RPMI7951 (cell line): ENCODE results near the gene ROGDI. TPM values are rescaled to one million over a fixed set of nuclear protein-coding genes. Genes with fewer than 3 reads are reported as not detected.
"Not testable (repeated sequence)": the region's sequence is repeated elsewhere in the genome, so short reads cannot be mapped to it uniquely, and the experiment has no call there.

Source experiments
- DNase-seq: peaks from one replicate; pipeline ENCODE4 v3.0.0-alpha.2; 2012; ENCODE audit warnings: low read depth
- total RNA-seq: library from RNA; depleted of rRNA; stranded (reverse); fragments of >200 nt; shearing (Covaris generic); gene quantifications from 2 replicates; pipeline ENCODE4 v1.2.3, GENCODE V29; 2014

ROGDI gene
- total RNA-seq, 1 experiment from 2014 or later = 13.1 TPM

DNA sequence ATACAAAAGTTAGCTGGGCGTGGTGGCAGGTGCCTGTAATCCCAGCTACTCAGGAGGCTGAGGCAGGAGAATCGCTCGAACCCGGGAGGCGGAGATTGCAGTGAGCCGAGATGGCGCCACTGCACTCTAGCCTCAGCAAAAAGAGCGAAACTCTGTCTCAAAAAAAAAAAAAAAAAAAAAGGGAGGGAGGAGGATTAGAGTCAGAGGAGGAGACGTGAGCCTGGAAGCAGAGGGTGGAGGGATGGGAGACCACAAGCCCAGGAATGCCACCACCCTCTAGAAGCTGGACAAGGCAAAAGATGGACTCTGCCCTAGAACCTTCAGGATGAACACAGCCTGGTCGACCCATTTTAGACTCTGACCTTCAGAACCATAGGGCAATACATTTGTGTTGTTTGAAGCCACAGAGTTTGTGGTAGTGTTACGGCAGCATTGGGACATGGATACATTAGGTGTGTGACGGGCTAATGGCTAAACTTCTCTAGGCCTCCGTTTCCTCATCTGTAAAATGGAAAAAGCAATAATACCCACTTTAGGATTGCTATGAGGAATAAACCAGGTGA, 9.4 kb downstream of the ROGDI start:
- DNase-seq = no peak

DNA sequence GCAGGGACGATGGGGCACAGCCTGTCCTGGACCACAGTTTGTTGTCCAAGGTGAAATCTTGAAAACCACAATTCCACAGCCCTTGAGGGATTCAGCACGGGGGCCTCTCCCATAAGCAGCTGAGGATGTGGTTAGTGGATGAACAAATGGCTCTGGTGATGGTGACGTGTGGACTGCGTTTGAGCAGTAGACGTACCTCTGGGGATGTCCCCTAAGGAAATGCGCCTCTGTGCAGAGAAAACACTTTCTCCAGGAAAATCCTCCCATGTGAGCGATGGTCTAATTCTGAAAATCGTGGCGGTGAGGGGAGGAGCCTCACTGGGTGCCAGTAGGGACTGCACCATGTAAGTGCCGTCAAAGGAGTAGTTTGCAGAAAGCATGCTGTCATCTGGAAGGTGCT, 11.6 kb downstream of the ROGDI start:
- peak; percentile 54 for DNase-seq

DNA sequence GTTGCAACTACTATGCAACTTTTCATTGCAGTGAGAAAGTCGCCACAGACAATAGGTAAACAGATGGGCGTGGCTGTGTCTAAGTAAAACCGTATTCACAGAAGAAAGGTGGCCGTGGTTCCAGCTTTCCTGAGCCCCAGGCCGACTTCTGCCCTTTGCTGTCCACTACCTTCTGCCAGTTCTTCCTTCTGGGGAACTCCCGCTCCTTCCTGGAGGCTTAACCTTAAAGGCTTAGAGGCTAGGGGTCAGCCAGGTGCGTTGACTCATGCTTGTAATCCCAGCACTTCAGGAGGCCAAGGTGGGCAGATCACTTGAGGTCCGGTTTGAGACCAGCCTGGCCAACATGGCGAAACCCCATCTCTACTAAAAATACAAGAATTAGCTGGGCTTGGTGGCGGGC, 12.2 kb downstream of the ROGDI start:
- DNase-seq = no peak

DNA sequence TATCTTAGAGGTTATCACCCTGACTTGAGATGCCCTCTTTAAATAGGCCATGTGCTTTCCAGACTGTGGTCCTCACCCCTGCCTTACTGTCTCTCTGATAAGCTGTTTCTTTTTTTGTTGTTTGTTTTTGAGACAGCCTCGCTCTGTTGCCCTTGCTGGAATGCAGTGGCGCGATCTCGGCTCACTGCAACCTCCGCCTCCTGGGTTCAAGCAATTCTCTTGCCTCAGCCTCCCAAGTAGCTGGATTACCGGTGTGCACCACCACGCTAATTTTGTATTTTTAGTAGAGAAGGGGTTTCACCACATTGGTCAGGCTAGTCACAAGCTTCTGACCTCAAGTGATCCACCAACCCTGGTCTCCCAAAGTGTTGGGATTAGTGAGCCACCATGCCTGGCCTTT, 13.5 kb downstream of the ROGDI start:
- DNase-seq = no peak

DNA sequence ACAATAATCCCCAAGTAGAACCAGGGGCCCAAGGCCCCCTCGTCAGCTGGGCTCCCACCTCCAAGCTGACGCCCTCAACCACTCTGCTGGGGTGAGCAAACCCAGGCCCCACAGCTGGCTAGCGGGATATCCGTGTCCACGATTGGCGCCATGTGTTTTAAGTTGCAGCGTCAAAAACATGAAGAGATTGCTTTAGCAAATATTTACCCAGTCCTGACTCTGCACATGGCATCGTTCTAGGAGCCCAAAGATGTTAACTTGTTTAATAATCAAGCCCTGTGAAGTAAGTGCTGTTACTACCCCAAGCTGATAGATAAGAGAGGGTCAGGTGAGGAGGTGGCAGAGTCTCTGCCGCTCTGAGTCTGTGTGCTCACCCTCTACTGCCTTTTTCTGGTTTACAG, 13.9 kb downstream of the ROGDI start:
- DNase-seq = no peak

DNA sequence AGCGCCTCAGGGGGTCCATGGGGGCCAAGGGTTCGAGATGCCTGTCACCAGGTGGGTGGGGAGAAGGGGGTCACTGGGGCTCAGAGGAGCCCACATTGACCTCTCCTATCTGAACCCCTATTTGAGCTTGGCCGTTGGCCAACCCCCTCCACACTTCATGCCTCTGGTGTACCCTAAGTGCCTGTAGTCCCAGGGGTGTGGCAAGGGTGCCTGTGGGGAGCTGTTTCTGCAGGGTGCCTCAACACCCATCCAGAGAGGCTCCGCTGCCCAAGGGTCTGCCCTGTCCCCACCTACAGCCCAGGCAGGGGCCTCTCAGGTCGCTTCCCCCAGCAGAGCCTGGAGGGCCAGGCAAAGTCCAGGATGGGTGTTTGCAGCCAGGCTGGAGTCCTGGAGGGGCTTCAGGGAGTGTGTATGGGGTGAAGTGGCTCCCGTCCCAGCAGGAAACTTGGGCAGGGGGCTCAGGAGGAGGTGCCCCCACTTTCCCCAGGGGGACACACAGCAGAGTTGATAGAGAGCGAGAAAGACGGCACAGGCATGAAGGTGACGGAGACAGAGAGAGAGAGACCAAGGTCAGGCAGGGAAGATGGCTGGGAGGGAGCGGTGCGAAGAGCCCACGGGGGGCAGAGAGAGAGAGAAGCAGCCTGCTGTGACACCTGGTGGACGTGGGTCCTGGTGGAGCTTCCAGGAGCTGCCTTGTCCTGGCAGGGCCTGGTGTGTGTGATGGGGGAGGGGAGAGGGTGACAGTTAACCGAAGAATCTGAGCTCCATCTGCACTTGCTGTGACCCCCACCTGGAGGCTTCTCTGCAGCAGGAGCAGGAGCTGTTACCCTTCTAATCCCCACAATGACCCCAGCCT, 14.6 kb downstream of the ROGDI start, which contains the start of gene SEPTIN12:
Gene SEPTIN12 (minus strand): TSS at position 719 of the 856 bp plus-strand sequence. CDS start 700 bp downstream, at position 19.
- no peak for DNase-seq

DNA sequence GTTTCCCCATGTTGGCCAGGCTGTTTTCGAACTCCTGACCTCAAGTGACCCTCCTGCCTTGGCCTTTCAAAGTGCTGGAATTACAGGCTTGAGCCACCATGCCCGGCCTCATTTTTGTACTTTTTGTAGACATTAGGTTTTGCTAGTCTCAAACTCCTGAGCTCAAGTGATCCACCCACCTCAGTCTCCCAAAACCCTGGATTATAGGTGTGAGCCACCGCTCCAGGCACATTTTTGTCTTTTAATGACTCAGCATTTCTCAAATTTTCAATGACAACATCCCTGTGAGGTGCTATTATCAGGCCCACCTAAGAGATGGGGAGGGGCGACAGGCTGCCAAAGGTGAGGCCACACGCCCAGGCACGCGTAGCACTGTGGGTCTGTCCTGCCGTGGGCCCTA, 15.4 kb downstream of the ROGDI start:
- DNase-seq = no peak

DNA sequence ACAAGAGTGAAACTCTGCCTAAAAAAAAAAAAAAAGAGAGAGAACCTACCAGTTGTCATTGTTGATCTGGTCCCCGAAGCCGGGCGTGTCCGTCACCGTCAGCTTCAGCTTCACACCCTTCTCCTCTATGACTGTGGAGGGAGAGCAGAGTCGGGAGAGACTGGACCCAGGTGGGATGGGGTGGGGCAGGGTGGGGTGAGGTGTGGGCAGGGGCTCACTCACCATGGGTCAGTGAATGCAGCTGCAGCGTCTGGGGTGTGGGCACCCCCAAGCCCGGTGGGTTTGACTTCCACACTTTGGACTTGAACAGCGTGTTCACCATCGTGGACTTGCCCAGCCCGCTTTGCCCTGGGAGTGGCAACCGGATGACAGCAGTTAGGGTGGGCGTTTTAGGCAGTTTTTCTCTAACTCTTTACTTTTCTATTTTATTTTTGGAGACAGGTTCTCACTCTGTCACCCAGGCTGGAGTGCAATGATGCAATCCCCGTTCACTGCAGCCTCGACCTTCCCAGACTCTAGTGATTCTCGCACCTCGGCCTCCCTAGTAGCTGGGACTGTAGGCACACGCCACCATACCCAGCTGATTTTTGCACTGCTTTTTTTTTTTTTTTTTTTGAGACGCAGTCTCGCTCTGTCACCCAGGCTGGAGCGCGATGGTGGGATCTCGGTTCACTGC, 16.5 kb downstream of the ROGDI start:
- DNase-seq = no peak

DNA sequence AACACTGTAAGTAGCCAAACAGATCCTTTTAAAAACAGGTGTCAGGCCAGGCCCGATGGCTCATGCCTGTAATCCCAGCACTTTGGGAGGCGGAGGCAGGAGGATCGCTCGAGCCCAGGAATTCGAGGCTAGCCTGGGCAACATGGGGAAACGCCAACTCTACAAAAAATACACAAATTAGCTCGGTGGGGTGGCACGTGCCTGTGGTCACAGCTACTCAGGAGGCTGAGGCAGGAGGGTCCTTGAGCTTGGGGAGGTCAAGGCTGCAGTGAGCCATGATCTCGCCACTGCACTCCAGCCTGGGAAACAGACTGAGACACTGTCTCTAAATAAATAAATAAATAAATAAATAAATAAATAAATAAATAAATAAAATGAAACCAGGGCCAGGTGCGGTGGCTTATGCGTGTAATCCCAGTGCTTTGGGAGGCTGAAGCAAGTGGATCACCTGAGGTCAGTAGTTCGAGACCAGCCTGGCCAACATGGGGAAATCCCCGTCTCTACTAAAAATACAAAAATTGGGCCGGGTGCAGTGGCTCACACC, 17.9 kb downstream of the ROGDI start:
- not testable (repeated sequence) for DNase-seq

DNA sequence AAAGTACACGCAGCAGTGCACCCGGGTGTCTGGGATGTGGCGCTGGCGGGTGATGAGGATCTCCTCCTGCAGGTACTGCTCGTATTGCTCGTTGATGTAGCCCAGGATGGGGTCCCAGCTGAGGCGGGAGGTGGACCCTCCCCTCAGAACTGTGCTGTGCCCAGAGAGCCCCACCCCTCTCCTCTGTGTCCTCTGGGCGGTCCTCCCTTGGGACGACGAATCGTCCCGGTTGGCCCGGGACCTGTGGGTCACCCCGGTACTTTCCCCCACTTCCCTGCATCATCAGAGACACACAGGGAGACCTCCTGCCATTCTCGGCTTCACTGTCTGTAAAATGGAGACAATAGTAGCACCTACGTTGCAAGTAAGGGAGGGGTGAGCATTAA, 18.5 kb downstream of the ROGDI start:
- no peak for DNase-seq

DNA sequence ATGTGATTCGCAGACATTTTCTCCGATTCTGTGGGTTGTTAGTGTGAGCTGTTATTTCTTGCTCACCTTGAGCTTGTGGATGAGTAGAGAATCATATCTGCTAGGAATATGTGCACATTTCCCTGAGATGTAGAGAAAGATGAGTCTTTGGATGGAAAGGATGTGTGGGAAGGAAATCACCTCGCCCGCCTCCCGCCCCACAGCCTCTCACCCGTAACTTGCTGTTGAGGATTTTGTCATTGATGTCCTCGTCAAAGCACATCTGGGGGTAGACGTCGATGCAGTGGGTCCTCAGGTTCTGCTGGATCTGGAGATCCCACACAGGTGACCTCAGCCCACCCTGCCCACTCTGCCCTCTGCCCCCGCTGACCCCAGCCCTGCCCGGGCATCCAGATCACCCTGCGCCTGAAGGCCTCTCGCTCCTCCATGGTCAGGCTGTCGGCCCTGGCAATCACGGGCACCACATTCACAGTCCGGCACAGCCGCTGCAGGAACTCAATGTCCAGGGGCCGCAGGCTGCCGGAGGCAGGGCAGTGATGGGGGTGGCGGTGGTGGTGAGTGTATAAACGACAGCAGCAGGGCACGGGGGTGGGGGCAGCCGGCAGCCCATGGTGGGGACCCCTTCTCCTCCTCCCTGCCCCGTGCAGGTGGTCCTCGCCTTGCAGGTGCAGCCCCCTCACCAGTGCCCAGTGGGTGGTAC, 19.0 kb downstream of the ROGDI start:
- DNase-seq = no peak

DNA sequence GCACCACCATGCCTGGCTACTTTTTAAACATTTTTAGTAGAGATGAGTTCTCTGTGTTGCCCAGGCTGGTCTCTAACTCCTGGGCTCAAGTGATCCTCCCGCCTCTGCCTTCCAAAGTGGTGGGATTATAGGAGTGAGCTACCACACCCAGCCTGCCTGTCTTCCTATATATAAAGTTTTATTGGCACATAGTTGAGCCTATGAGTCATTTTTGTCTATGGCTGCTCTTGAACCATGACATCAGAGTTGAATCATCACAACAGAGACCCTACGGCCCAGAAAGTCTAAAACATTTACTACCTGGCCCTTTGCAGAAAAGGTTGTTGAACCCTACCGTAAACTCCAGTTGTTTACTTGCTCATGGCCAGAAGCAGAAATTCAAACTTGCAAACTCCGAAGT, 22.2 kb downstream of the ROGDI start:
- no peak for DNase-seq

DNA sequence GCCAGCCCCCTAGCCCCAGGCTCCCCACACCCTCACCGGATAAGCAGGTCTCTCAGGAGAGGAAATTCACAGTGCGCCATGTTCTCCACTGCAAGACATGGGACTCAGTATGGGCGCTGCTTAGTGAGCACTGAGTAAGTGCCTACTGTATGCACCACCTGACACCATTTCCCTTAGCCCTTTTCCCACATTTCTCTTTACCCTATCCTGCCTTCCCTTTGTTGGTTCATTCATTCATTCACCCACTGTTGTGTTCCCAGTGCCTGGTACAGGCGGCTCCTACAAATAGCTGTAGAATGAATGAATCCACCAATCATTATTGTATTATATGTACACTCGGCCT, 24.4 kb downstream of the ROGDI start:
- DNase-seq = no peak

DNA sequence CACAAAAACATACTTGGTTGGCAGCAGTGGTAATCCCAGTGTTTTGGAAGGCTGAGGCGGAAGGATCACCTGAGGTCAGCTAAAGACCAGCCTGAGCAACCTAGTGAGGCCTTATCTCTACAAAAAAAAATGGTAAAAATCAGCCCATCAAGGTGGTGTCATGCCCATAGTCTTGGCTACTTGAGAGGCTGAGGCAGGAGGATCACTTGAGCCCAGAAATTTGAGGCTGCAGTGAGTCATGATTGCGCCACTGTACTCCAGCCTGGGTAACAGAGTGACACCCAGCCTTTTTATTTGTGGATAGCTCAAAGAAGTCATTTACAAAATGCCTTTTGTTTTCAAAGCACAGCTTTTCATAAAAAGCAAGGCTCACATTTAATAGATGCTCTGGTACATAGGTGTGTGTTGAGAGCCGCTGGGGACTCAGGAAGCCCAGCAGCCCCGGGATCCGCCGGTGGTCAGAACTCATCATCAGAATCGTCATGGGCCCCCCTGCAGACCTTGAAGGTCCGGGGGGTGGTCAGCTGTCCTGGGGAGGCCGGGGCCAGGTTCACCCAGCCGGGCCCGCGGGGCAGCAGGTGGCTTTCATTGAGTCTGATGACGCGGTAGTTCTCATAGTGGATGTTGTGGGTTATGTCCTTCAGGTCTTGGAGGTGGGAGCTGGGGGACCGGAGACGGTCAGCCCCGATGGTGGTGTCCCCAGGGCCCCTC, 24.9 kb downstream of the ROGDI start:
- DNase-seq = no peak

DNA sequence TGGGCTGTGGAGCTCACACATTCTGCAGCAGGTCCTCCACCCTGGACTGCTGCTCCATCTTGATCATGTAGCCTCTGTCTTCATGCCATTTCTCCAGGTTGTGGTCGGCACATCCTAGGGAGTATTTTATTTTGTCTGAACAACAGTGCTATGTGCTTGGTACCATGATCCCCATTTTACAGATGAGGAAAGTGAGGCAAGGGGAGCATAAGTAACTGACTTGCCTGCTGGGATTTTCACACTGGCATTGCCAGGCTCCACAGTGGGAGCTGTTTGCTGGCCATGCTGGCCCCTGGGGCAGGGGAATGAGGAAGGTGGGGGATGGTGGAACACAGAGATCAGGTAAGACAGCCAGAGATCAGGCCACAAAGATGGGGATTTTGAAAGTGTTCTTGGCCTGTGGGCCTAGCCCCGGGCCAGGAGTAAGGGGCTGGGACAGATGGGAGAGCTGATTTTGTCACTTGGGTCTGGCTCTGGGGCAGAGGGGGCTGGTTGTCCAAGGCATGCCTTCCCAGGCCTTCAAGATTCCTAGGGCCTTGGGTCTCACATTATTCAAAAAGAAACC, 26.2 kb downstream of the ROGDI start:
- DNase-seq = no peak

DNA sequence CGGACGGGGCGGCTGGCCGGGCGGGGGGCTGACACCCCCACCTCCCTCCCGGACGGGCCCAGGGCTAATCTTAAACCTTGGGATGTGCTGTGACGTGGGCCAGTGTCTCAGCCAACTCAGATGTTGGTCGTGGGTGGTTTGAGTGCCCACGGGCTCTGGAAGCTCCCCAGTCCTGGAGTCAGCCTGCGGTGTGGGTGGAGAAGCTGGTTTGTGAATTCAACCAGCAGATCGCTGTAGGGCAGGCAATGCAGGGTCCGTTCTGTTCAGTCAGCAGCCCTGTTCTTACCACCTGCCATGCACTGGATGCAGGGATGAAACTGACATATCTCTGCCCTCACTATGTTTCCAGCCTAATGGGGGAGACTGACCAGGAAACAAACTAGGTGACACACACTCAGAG, 27.4 kb downstream of the ROGDI start:
- DNase-seq = no peak

DNA sequence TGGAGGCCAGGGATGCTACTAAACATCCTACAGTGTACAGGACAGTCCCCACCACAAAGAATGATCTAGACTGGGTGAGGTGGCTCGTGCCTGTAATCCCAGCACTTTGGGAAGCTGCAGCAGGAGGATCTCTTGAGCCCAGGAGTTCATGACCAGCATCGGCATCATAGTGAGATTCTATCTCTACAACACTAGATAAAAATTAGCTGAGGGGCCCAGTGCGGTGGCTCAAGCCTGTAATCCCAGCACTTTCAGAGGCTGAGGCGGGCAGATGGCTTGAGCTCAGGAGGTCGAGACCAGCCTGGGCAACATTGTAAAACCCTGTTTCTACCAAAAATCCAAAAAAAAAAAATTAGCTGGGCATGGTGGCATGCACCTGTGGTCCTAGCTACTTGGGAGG, 30.1 kb downstream of the ROGDI start:
- no peak for DNase-seq

DNA sequence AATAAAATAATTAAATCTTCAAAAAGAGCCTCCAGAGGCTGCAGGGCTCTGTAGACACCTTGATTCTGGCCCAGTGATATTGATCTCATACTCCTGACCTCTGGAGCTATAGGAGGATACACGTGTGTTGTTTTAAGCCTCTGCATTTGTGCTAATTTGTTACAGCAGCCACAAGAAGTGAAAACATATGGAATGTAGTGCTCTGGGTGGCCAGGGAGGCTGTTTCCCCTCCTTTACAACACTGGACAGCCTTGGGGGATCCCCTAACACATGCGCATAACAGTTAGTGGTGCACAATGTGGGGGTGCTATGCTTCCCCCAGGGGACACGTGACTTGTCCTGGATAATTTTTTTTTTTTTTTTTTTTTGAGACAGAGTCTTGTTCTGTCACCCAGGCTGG, 30.8 kb downstream of the ROGDI start:
- no peak for DNase-seq

DNA sequence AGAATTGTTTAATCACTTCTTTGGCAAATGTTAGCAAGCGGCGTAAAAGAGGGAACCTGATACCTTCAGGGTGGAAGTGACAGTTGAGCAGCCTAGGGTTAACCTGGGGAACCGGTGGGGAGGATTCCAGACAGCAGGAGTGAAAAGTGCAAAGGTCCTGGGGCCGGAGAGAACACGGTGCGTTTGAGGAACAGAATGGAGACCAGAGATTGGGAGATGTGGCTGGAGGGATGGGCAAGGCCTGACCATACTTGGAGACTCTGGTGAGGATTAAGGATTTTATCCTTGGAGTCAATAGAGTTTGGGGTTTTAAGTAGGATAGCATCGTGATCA, 33.2 kb downstream of the ROGDI start:
- DNase-seq = no peak

DNA sequence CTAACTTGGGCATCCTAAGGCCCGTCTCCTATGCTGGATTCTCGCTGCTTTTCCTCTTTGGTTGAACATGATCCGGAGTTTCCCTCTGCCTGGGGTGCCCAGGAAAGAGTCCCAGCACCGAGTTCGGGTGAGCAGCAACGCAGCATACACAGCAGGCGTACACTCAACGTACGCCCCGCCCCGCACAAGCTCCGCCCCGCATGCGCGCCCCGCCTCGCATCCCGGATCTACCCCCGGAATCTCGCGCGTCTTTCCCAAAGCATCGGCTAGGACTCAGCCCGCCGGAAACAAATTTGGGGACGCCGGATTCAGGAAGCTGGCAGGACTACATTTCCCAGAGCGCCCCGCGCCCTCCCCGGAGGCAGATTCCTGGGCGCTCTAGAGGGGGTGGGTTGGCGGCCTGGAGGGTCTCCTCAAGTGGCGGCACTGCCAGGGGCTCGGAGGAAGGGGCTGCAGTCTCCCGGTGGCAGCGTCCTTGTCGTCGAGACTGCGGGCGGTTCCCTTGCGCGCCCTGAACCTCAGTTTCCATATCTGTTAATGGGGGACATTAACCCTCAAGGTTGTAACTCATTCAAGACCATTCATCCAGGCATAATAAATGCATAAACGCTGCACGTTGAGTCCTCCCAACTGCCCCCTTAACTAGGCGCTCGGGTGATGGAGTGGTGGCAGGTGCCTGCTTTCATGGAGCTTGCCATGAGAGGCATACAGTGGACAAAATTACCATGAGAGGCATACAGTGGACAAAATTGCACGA, 33.7 kb downstream of the ROGDI start:
- peak; percentile 92 for DNase-seq
